ENCODE results near the gene CAVIN1.

CAVIN1 gene

DNA sequence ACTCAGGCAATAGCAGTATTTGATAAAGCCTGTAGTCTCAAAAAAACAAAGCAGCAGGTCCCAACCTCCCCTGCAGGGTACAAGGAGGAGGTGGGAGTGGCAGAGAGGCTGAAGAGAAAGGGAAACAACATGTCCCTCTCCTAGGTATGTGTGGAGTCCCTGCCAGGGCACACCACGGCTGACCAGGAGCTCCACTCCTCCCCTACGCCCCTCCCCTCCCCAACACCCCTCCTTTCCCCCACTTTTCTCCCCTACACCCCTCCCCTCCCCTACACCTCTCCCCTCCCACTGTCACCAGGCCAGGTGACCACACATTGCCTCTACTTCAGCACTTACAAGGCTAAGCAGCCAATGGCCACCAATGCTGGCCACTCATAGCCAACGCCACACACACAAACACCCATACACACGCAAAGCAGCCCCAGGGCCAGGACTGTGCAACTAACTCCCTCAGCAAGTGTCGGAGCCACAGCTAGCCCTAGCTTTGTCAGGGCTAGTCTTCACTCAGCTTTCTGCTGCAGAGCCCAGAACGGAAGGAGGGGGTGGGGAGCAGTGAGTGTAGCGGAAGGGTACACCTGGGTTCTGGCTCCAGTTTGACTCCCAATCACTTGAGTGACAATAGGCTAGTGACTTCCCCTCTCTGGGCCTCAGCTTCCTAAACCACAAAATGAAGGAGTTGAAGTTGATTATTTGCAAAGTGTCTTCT, 8.2 kb downstream of the CAVIN1 start:
- Mint-ChIP-seq H3K27ac (no peak overlapping the region), H3K4me1 (ENCODE audit: low read depth) (peaks cover 21% of the 10 kb centered on the region), H3K4me3 (peak overlapping the region; percentile 14), H3K27me3 (peaks cover 1% of the 10 kb centered on the region), H3K9me3 (no peaks in the 10 kb centered on the region), H3K36me3 (ENCODE audit: low read depth) (no peaks in the 10 kb centered on the region)

DNA sequence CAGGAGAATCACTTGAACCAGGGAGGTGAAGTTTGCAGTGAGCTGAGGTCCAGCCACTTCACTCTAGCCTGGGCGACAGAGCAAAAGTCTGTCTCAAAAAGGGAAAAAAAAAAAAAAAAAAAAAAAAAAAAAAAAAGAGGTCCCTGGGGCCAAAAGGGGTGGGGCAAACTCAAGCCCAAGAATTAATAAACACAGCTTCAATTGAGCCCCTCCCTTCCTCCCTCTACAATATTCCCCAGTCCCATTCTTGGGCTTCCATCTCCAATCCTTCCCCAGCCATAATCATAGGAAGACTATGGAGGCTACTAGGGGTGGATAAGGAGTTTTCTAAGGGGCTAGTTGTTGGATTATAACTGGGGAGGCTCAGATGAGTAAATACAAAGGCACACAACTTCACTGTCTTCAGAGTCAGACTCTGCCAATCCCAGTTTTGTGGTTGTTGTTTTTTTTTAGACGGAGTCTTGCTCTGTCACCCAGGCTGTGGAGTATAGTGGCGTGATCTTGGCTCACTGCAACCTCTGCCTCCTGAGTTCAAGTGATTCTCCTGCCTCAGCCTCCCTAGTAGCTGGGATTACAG, 9.5 kb downstream of the CAVIN1 start:
- no peaks in the 10 kb centered on the region for H3K27me3 Mint-ChIP-seq

DNA sequence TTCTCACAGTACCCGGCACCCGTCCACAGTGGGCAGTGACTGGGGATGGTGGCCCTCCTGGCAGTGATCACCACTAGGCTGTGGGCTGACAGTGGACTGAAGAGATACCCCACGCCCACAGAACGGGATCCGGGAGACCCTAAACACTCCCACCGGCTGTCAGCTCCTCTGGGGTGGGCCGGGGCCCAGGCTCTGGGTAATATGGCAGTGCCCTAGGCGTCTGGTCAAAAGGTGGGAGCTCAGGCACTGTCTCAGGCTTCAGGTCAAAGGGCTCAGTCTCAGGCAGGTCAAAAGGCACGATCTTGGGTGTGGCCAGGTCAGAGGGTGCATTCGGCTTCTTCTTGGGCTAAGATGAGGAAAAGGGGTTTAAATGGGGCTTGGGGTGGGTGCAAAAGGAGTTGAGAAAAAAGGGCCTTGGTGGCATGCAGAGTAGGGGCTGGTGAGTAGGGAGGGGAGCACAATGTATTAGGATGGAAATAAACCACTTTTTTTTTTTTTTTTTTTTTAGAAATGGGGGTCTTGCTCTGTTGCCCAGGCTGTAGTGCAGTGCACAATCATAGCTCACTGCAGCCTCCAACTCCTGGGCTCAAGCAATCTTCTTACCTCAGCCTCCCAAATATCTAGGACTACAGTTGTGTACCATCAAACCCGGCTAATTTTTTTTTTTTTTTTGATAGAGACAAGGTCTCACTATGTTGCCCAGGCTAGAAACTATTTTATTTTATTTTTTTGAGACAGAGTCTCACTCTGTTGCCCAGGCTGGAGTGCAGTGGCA, 11.0 kb downstream of the CAVIN1 start:
- Mint-ChIP-seq H3K9me3 (no peaks in the 10 kb centered on the region), H3K4me3 (no peak overlapping the region), H3K27ac (peak overlapping the region; percentile 51), H3K4me1 (ENCODE audit: low read depth) (peaks cover 20% of the 10 kb centered on the region), H3K36me3 (ENCODE audit: low read depth) (no peaks in the 10 kb centered on the region), H3K27me3 (no peaks in the 10 kb centered on the region)

More for the DNA sequence above, 9.5 kb downstream of the CAVIN1 start:
- Mint-ChIP-seq H3K9me3 (no peaks in the 10 kb centered on the region), H3K4me3 (no peak overlapping the region), H3K27ac (no peak overlapping the region), H3K4me1 (ENCODE audit: low read depth) (peaks cover 15% of the 10 kb centered on the region), H3K36me3 (ENCODE audit: low read depth) (no peaks in the 10 kb centered on the region)

DNA sequence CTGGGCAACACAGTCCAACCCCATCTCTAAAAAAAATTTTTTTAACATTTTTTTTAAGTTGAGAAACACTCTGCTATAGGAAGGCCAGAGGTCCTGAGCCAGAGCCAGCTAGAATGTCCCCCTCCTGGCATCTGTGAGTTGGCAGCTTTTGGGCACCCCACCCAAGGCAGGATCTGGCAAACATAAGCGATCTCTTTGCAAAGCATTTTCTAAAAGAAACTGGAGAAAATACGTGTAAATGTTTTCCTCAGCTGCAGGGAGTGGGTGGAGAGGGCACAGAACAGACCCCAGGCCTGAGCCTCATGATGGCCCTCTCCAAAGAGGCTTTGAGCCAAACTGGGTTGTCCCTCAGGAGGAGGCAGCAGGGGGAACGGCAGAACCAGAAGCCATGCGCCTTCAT, 11.7 kb downstream of the CAVIN1 start:
- peaks cover 20% of the 10 kb centered on the region for H3K4me1 Mint-ChIP-seq (ENCODE audit: low read depth)
- no peak overlapping the region for H3K4me3 Mint-ChIP-seq
- H3K9me3 Mint-ChIP-seq = no peaks in the 10 kb centered on the region
- H3K36me3 Mint-ChIP-seq (ENCODE audit: low read depth) = no peaks in the 10 kb centered on the region
- H3K27me3 Mint-ChIP-seq = no peaks in the 10 kb centered on the region
- no peak overlapping the region for H3K27ac Mint-ChIP-seq

DNA sequence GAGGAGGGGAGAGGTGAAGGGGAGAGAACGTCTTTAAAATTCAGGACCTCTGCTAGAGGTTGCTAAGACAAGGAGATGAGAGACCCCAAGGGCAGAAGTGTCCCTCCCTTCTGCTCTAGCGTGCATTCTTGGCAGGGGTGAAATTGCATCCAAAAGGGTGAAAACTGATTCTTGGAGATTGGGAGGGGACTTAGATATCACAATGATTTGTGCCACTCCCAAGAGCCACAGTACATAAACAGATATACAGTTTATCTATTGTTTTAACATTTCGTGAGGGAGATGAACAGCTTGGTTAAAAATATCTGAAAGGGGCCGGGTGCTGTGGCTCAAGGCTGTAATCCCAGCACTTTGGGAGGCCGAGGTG, 12.8 kb downstream of the CAVIN1 start:
- H3K27ac Mint-ChIP-seq = no peak overlapping the region
- H3K36me3 Mint-ChIP-seq (ENCODE audit: low read depth) = no peaks in the 10 kb centered on the region
- no peaks in the 10 kb centered on the region for H3K9me3 Mint-ChIP-seq
- H3K4me1 Mint-ChIP-seq (ENCODE audit: low read depth) = peaks cover 22% of the 10 kb centered on the region
- no peak overlapping the region for H3K4me3 Mint-ChIP-seq
- no peaks in the 10 kb centered on the region for H3K27me3 Mint-ChIP-seq

DNA sequence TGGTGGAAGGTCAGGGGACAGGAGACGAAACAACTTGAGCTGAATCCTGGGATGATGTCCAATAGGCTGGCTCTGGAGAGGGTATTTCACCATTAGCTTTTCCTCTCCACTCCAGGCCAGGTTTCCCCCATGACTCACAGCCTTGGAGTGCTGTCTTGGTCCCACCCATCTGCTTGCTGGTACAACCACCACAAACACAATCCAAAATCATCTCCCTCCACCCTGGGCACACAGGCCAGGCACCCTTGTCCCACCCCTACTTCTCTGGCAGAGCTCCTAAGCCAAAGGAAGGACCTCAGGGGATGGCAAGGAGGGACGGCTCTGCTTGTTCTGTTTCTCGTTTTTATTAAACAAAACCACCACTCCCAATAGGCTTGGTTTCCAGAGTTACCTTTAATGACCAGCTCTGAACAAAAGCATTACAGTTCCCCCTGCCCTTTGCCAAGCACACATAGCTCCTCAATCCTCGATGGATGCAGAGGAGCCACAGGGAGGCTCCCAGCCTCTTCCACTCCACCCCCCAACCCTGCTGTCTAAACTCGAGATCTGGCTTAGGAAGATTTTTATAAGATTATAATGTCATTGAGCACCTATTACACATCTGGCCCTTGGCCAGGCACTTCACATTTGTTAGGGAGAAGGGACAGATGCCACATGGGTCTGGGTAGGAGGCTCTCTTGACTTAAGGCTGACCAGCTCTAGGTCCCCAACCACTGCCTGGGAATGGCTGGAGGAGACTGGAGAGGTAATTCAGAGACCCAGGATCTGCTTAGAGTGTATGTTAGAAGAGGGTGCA, 13.3 kb downstream of the CAVIN1 start:
- H3K27me3 Mint-ChIP-seq = no peaks in the 10 kb centered on the region
- H3K36me3 Mint-ChIP-seq (ENCODE audit: low read depth) = no peaks in the 10 kb centered on the region
- H3K9me3 Mint-ChIP-seq = no peaks in the 10 kb centered on the region
- H3K27ac Mint-ChIP-seq = no peak overlapping the region
- no peak overlapping the region for H3K4me3 Mint-ChIP-seq
- H3K4me1 Mint-ChIP-seq (ENCODE audit: low read depth) = peaks cover 17% of the 10 kb centered on the region

DNA sequence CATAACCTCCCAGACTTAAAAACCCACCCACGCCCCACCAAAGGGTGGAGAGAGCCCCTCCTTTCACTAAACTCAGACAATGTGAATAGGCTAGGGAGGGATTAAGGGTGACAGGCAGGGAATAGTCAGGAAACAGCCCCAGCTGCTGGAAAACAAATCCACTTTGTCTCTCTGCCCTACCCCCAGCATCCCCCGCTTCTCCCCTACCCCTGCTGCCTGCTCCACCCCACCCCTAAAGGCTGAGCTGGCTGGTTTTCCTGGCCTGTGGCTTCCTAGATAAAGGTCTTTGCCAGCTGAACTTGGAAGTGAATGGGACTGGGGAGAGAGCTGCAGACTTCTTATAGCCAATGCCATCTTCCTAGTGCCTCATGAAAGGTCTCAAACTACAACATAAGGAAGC, 15.0 kb downstream of the CAVIN1 start:
- Mint-ChIP-seq H3K4me3 (no peak overlapping the region), H3K27ac (no peak overlapping the region), H3K9me3 (no peaks in the 10 kb centered on the region), H3K36me3 (ENCODE audit: low read depth) (no peaks in the 10 kb centered on the region), H3K27me3 (no peaks in the 10 kb centered on the region), H3K4me1 (ENCODE audit: low read depth) (peaks cover 13% of the 10 kb centered on the region)

DNA sequence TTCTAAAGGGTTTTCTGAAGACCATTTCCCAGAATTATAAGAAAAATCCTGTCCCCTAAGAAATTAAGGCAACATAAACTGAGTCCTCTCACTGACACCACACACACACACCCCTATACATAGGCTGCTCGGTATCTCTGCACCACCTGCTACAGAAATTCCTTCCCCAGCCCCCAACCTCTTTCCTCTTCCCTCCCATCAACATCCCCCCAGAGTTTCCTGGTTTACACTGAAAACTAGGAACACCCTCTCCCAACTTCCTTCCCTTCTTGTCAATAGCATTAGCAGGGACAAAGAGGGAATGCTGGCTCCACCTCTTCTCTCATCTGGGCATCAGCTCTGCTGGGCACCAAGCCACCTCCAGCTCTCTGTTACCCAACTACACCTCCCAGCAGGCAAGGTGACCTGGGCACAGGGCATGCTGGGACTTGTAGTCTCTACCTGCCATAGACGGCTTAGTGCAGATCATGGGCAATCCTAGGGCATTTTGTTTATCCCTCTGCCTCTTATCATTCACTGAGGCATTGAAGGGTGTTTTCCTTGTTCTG, 15.7 kb downstream of the CAVIN1 start:
- Mint-ChIP-seq H3K4me3 (no peak overlapping the region), H3K9me3 (no peaks in the 10 kb centered on the region), H3K27ac (peak overlapping the region; percentile 39)

DNA sequence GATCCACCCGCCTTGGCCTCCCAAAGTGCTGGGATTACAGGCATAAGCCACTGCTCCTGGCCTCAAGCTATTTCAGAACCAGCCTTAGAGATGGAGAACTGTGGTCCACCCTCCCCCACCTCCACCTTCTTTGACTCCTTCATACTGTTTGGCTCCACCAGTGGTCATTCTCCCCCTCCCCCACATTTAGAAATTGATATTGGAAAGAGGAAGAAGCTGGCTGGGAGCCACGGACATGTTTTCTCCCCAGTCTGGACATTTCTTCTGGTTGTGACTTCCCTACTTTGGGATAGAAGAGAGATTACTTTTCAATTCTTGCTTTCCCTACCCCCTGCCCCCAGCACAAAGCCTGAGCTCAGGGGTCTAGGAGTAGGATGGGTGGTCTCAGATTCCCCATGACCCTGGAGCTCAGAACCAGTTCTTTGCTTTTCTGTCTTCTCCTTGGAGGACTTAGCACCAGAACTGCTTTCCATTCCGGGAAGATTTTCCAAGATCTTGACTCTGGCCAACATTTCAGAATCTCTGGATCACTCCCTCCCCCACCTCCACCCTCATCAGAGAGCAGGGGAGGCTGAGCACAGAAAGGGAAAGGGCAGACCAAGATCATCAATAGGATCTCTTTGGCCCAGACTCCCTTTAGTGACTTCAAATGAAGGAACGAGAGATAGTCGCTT, 16.3 kb downstream of the CAVIN1 start:
- no peaks in the 10 kb centered on the region for H3K36me3 Mint-ChIP-seq (ENCODE audit: low read depth)
- no peak overlapping the region for H3K27ac Mint-ChIP-seq
- no peaks in the 10 kb centered on the region for H3K27me3 Mint-ChIP-seq
- H3K9me3 Mint-ChIP-seq = no peaks in the 10 kb centered on the region
- H3K4me1 Mint-ChIP-seq (ENCODE audit: low read depth) = peaks cover 18% of the 10 kb centered on the region
- H3K4me3 Mint-ChIP-seq = no peak overlapping the region

More for the DNA sequence above, 15.7 kb downstream of the CAVIN1 start:
- Mint-ChIP-seq H3K4me1 (ENCODE audit: low read depth) (peaks cover 16% of the 10 kb centered on the region), H3K27me3 (no peaks in the 10 kb centered on the region), H3K36me3 (ENCODE audit: low read depth) (no peaks in the 10 kb centered on the region)

DNA sequence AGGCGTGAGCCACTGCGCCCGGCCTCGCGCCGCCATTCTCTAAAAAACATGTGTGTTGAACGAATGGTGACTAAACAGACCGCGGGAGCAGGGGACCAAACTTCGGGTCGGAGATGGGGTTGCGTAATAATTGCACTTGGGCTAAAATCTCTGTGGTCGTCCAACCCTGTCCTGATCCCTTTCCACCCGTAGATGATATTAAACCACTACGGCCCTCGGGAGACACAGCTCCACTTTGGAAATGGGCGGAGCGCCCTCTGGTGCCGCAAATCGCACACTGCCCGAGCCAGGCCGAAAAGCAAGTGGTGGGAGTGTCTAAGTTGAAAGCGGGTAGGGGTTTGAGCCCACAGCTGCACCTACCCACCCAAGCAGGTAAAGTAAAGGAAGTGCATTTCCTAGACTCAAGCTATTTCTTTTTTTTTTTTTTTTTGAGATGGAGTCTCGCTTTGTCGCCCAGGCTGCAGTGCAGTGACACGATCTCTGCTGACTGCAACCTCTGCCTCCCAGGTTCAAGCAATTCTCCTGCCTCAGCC, 17.0 kb downstream of the CAVIN1 start:
- Mint-ChIP-seq H3K4me1 (ENCODE audit: low read depth) (peaks cover 20% of the 10 kb centered on the region), H3K27ac (no peak overlapping the region), H3K36me3 (ENCODE audit: low read depth) (no peaks in the 10 kb centered on the region), H3K27me3 (no peaks in the 10 kb centered on the region), H3K4me3 (no peak overlapping the region), H3K9me3 (no peaks in the 10 kb centered on the region)

DNA sequence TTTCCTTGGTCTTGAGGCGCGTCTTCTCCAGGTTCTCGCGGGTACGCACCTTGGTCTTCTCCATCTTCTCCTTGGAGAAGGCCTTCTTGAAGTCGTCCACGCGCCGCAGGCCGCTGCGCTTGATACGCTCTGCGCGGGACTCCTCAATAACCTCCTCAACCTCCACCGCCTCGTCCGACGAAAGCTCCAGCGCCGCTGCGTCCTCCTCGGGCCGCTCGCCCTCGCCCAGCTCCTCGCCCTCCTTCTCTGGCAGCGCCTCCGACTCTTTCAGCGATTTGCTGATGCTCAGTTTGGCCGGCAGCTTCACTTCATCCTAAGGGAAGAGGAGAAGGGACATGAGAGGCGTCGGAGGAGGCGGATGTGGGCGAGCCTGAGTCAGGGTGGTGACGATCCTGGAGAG, 18.0 kb downstream of the CAVIN1 start:
- Mint-ChIP-seq H3K4me3 (no peak overlapping the region), H3K36me3 (ENCODE audit: low read depth) (no peaks in the 10 kb centered on the region), H3K27me3 (no peaks in the 10 kb centered on the region), H3K9me3 (no peaks in the 10 kb centered on the region), H3K4me1 (ENCODE audit: low read depth) (peaks cover 30% of the 10 kb centered on the region), H3K27ac (no peak overlapping the region)

DNA sequence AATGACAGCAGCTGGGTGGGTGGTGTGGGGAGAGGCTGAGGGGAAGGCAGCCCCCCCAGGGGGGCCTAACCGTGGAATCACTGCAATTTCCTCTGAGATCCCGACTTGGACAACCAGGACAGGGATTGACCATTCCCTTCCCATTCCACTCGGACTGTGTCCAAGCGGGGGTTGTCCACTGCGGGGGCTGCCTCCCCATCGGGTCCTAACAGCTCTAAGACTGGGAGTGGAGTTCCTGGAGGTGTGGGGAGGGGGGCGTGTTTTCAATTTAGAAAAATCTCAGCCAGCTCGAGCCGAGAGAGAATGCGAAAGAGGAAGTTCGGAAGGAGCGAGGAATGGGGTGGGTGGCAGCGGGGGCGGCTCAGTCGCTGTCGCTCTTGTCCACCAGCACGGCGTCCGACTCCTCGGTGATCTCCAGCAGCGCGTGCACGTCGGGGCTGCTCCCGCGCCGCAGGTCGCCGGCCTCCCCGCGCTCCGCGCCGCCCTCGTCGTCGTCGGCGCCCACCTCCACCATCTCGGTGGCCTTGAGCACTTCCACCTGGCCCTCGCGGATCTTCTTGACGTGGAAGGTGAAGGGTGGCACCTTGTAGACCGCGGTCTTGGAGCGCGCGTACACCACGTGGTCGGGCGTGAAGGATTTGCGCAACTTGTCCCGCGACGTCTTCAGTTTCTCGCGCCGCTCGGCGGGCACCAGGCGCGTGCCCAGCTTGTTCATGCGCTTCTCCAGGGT, 18.6 kb downstream of the CAVIN1 start:
- Mint-ChIP-seq H3K27me3 (no peaks in the 10 kb centered on the region), H3K36me3 (ENCODE audit: low read depth) (no peaks in the 10 kb centered on the region), H3K4me3 (no peak overlapping the region), H3K4me1 (ENCODE audit: low read depth) (peaks cover 34% of the 10 kb centered on the region), H3K9me3 (no peaks in the 10 kb centered on the region), H3K27ac (no peak overlapping the region)

DNA sequence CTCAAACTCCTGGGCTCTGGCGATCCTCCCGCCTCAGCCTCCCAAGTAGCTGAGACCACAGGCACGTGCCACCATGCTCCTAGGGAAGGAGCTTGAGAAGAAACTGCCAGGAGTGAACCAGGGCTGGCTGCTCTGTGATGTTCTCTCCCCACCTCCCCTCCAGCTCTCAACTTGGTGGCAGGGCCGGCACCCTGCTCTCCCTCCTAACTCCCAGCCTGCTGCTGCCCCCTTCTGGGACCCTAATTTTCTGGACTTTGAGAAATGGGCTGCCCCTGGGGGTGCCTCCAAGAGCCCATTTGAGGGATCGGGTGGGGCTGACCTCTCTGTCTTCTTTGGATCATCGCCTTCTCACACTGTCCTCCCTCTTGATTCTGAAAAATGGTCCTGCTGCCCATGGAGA, 19.9 kb downstream of the CAVIN1 start:
- Mint-ChIP-seq H3K27ac (no peak overlapping the region), H3K27me3 (no peaks in the 10 kb centered on the region)

More for the DNA sequence above, 19.9 kb downstream of the CAVIN1 start:
- H3K36me3 Mint-ChIP-seq (ENCODE audit: low read depth) = no peaks in the 10 kb centered on the region
- H3K4me3 Mint-ChIP-seq = no peak overlapping the region
- H3K9me3 Mint-ChIP-seq = no peaks in the 10 kb centered on the region
- peaks cover 42% of the 10 kb centered on the region for H3K4me1 Mint-ChIP-seq (ENCODE audit: low read depth)
